DMS79 treated with DMSO at 0.1 percent for 48 hours (cell line): ENCODE results near the gene TRMT61B.
A peak's percentile ranks its signal among the peaks of the same experiment; 100 is the strongest.

ENCODE experiments used
- DNase-seq: peaks from one replicate; lab custom pipeline; 2025; lab: John Stamatoyannopoulos, UW

TRMT61B gene

DNA sequence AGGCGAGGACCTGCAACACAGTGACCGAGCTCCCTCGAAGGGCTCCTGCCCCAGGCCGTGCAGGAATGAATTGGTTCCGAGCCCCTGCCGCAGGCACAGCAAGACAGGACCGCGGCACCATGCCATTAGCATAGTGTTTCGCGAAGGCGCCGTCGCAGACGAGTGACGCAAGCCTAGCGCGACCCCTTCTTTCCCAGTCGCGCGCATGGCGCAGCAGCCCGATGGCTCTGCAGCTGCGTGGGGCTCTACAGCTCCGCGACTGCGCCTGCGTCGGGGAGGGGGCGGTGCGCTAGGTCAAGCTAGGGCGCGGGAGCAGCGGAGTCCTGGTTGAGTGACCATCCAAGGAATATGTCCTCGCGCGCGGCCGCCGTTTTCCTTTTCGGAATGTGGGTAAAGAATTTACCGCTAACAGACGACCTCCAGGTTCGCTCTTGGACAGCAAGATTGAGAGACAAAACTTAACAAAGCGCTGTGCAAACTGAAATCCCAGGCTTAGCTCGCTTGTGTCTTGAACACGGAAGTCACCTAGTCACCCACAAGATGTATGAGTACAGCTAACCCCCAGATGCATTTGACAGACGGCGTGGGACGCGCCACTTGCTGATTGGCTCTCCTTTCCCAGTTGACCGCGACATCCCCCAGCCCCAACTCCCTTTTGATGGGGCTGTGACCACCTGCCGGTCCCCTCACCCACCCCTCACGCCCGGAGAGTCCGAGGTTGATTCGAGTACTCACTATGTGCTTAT, at the start of gene TRMT61B:
TSS of gene TRMT61B (minus strand) at position 164 of the 746 bp plus-strand sequence. CDS start at position 132, 32 bp downstream.
- DNase-seq = peak; percentile 93

DNA sequence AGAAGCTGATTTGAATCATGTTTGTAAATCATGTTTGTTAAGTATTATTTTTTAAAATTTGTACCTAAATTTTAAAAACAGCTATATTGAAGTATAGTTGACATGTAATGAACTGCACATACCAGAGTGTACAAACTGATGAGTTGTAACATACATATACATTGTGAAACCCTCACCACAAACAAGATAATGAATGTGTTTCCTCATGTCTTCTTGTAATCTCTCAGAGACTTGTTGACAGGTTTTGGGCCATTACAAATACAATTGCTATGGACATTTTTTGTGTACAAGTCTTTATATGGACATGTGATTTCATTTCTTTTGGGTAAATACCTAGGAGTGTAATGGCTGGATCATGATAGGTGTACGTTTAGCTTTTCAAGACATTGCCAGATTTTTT, 45.8 kb upstream of the TRMT61B start:
- no peak for DNase-seq

DNA sequence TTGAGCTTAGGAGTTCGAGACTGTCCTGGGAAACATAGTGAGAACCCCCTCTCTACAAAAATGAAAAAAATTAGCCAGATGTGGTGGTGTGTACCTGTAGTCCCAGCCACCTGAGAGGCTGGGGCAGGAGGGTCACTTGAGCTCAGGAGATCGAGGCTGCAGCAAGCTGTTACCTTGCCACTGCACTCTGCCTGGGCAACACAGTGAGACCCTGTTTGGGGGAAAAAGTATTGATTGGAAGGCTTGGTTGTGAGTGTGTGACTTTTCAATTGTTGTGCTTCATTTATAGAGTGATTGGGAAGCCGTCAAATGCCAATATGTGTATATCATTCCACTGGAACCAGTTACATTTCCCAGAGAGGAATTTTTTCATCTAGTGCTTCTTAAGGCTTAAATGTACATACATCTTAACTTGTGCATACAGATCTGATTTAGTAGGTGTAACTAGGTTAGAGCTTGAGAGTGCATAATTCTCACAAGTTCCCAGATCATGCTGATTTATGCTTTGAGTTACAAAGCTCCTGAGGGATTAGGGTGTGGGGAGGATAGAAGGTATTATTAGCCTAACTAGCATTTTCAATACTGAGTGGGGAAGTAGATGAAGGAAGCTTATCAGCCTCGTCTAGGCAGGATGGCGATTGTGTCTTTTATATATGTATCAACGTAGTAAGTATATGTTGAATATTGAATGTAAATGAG, 39.7 kb upstream of the TRMT61B start:
- DNase-seq = no peak

DNA sequence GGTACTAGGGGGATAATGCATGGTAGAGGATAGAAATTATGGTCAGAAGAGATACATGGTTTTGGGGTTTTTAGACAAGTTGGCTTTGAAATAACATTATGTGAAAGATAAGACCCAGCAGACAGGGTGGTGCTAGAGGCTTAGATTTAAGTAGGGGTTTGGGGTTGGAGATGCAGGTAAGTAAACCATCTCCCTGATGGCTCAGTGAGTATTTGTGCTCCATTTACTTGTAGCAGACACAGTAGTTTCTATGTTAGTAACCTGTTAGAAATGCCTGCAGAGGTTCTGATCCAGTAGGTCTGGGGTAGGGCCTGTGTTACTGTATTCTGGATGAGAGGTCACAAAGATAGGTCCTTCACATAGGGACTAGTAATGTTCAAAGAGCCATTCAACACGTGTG, 38.1 kb upstream of the TRMT61B start:
- no peak for DNase-seq

DNA sequence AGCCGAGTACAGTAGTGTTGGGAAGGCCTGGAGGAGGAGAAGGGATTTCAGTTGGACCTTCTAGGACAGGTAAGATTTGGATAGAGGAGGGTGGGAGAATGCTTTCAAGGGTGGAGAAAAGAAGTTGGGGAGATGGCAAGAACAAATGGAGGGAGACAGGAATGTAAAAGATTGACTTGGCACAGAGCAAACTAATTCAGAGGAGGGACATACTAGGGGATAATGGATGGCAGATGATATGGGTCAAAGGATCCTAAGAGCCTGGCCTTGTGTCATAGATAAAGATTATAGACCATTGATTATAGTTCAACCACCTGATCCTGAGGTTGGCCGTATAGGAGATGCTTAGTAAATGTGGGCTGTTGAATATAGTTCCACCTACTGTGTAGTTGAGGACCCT, 36.7 kb upstream of the TRMT61B start:
- no peak for DNase-seq

DNA sequence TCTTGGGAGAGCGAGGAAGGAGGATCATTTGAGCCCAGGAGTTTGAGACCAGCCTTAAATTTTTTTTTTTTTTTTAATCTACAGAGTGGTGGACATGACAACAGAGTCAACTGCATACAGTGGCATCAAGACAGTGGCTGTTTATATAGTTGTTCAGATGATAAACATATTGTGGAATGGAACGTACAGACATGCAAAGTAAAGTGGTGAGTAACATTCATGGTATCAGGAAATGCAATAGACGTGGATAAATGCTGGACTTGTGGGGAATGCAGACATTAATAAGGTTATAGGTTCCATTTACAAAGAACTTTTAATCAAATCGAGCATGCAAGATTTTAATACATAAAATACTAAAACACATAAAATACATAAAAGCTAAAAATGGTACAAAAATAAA, 36.3 kb upstream of the TRMT61B start:
- no peak for DNase-seq

DNA sequence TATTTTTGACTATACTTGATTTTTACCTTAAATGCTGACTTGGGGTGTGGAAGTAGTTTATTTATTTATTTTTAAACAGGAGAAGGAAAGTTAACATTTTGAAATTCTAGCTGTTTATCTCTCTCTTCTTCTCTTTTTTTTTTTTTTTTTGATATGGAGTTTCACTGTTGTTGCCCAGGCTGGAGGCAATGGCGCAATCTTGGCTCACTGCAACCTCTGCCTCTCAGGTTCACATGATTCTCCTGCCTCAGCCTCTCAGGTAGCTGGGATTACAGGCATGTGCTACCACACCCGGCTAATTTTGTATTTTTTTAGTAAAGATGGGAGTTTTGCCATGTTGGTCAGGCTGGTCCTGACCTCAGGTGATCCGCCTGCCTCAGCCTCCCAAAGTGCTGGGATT, 35.4 kb upstream of the TRMT61B start:
- no peak for DNase-seq

DNA sequence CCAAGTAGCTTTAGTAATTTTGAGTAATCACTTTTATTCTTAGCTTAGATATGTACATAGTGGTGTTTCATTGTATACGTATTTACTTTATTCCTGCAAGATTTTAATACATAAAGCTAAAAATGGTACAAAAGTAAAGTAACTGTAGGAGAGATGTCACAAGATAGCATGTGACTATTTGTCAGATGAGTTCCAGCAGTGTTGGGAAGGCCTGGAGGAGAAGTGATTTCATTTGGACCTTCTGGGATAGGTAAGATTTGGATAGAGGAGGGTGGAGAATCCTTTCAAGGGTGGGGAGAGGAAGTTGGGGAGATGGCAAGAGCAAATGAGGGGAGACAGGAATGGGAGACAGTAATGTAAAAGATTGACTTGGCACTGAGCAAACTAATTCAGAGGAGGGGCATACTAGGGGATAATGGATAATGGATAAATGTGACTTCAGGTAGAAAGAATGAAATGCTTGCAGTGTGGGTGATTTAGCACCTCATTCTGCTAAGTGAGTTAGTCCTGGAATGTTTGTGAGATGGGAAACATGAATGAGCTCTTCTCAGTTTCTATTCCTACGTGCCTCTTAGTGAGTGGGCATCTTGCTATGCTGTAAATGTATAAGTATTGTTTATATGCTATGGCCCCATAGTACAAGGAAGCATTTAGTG, 34.8 kb upstream of the TRMT61B start:
- DNase-seq = no peak

DNA sequence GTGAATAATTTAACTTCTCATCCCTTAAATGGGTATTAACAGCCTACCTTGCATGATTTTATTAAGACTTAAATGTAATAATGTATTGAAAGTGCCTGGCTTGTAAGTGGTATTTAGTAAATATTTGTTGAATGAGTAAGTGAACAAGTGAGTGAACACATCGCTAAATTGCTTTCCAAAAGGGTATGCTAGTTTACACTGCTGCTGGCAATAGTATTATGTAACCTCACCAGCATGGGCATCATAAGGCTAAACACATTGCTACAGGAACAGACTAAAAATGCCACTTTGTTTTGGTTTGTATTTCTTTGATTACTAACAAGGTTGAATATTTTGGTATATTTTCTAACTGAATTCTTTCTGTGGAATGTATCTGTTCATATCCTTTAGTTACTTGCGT, 34.2 kb upstream of the TRMT61B start:
- no peak for DNase-seq

DNA sequence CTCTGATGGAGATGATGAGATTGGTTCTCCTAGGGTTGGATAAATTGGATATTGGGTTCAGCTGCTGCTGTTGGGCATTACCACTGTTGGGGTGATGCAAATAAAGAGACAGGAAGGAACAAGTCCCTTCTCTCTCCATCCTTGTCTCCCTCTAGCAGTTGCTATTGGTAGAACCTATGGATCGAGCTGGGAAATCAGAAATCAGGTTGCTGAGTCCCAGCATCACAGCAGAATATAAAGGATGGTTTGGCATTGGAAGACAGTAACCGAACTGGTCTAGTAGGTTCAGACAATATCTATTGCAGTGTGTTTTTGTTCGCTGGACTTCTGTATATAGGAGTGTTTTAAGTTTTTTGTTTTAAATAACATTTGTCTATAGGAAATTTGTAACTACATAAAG, 32.5 kb upstream of the TRMT61B start:
- DNase-seq = no peak

DNA sequence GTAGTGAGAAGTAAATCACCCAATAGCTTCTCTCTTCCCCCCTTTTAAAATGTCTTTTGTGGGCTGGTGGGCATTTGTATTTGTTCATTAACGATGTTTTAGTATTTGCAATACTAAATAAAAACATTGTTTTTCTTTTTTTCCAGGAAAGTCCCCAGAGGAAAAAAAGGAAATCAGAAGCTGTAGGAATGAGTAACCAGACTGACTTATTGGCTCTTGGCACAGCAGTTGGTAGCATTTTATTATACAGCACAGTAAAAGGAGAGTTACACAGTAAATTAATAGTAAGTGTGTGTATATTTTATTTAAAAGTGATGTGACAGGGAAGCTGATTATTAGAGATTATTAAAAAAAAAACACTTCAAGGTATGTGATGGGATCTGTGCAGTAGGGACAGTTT, 31.7 kb upstream of the TRMT61B start:
- no peak for DNase-seq

DNA sequence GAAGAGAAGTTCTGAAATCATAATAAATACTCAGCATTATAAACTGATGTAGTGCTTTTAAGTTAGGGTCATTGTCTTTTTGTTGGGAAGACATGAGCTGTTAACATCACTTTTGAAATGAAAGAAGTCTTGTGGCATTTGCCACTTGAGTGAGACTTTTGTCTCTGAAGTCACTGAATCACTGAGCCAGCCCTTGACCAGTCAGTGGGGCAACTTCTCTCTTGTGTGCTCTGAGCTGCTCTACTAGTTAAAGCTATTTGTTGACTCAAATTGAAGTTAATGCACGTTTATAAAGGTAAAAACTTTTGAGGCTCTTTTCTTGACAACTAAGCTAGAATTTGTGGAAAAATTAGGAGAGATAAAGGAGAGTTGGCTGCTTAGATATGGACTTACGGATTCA, 31.1 kb upstream of the TRMT61B start:
- DNase-seq = no peak

DNA sequence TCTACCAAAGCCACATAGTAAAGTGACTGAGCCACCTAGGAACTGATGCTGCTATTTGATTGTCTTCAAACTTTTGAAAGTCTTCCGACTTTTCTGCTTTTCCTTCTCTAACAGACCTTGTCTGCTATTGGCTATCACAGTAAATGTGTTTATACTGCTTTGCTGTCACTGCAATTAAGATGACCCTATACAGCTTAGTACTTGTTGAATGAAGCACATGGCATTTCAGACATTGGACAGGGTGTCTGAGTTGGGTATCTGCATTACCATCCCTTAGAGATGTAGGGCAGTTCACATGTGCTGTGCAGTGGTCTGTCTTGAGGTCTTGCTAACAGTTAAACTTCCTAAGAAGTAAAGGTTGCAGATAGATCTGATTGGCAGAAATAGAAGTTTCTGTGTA, 27.9 kb upstream of the TRMT61B start:
- DNase-seq = no peak

DNA sequence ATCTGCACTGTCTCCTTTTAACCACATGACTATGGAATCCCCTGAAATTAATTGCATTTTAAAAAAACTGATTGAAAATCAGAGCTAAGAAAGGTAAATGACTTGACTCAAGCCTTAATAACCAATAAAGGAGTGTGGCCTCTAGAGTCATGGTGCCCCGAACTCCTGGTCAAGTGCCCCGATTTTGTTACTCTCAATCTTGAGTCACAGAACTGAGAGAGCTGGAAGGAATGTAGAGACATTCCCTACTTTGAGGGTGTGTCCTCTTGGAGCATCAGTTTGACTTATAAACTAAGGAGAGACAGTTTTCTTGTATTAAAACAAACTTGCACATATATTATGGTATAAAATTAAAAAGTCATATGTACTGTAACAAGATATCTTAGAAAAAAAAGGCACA, 26.8 kb upstream of the TRMT61B start:
- no peak for DNase-seq

DNA sequence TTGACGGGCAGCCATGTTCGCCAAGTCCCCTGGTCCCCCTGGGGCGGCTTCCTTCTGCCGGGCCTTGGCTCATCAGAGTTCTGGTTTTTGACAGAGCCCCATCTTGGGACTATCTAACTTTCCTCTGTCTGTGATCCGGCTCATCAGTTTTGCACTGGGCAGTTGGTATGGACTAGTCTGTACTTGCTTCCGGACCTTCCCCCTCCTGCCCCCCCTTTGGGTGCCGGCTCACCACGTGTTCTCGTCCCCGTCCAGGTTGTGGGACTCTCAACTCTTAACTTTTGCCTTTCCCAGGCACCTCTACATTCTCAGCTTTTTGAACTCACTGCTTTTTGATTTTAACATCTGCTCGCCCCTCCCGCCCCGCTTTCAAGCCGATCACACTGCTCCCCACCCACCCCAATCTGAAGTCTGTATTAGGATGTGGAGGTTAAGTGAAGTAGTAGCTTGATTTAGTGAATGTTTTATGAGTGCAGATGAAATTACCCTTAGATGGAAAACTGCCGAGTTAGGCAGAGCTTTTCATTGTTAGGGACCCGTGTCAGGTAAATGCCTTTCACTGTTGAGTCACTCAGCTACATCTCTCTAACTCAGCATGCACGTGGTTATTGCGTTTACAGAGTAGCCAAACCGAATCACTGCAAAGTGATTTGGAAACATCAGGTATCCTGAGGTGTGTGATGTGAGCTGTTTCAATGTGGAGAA, 25.2 kb upstream of the TRMT61B start:
- no peak for DNase-seq

DNA sequence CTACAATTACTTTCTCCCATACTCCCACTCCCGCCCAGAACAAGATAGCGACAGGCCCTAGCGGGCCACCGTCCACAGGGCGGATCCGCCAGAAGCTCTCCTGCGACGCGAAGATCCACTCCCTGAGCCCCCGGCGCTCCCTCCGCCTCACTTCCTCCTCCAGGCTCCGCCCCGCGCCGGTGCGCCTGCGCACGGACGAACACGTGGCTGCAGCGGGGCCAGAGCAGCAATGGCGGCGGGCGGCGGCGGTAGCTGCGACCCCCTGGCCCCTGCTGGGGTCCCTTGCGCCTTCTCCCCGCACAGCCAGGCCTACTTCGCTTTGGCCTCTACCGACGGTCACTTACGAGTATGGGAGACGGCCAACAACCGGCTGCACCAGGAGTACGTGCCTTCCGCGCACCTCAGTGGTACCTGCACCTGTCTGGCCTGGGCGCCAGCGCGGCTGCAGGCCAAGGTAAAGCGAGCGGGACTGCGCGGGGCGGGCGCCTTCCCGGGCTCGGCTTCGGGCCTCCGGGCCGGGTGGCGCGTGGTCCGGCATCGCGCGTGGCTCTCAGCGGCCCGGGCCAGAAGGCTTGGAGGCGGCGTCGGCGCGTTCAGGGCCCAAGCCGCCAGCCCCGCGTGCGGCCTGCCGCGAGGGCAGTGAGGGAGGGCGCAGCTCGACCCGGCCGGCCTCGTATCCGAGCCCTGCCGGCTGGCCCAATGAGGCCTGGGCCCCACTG, 24.5 kb upstream of the TRMT61B start, which contains the start of gene WDR43:
TSS of gene WDR43 (plus strand) at position 198 of the 719 bp plus-strand sequence. CDS start at position 230, 32 bp downstream.
- peak; percentile 95 for DNase-seq

DNA sequence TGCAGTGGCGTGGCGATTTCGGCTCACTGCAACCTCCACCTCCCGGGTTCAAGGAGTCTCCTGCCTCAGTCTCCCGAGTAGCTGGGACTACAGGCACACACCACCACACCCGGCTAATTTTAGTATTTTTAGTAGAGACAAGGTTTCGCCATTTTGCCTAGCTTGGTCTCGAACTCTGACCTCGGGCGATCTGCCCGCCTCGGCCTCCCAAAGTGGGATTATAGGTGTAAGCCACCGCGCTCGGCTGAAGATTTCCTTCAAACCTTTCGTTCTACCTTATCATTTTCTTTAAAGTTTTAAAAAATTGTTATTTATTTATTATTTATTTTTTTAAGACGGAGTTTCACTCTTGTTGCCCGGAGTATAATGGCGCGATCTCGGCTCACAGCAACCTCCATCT, 23.4 kb upstream of the TRMT61B start:
- no peak for DNase-seq

DNA sequence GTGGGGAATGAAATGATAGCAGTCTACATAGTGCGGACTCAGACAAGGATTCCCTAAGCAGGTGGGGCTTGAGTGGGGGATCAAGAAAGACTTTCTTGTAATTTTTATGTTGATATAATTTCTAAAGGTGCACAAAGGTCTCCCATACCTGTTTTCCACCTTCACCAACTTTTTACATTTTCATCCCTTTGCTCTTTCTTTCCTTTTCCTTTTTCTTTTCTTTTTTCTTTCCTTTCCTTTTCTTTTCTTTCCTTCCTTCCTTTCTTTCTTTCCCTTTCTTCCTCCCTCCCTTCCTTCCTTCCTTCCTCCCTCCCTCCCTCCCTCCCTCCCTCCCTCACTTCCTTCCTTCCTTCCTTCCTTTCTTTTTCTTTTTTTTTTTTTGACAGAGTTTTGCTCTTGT, 10.1 kb upstream of the TRMT61B start:
- DNase-seq = no peak

DNA sequence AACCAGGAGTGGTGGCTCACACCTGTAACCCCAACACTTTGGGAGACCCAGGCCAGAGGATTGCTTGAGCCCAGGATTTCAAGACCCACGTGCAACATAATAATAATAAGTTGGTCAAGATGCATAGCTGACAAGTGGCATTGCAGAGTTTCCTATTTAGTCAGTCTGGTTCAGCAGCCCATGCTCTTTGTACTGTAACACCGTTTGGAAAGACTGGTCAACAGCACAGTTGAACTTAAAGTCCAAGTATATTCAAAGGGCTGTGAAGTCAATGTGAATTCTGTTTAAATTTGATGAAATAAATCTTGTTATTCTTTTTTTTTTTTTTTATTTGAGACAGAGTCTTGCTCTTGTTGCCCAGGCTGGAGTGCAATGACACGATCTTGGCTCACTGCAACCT, 1.5 kb upstream of the TRMT61B start:
- DNase-seq = no peak

DNA sequence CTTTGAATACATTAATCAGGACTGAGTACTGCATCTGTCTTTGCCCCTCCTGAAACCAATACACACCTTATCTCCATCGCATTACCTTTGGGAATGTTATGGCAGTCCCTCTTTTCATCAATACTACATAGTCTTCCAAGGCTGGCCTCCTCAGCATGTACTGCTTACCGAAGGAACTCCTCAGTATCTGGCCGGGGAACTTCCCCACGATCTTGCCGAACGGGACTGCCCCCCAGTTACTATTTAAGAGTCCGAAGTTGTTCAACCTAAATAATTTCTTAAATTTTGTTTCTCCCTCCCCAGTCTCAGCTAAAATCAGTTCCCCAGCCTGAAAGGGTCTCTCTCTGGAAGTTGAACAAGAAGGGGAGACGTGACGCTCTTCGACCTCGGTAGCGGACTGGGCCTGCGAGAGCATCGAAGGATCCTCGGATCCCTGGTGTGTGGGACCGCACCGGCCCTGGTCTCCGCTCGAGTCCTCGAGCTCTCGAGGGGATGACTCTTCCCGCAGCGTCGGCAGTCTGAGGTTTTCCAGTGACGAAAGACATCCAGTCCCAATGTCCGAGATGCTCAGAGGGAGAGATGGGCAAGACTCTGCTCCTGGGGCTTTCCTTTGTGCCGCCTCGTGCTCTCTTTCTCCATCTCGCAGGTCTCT, 489 bp downstream of the TRMT61B start:
- no peak for DNase-seq

DNA sequence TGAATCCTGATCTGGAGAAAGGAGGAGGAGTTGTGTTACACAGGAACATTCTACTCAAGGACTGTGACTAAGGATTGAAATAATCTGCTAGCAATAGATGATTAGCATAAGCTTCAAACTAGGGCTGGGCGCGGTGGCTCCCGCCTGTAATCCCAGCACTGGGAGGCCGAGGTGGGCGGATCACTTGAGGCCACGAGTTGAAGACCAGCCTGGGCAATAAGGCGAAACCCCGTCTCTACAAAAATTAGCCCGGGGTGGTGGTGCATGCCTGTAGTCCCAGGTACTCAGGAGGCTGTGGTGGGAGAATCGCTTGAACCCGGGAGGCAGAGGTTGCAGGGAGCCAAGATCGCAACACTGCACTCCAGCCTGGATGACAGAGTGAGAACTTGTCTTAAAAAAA, 1.5 kb downstream of the TRMT61B start:
- DNase-seq = no peak
